Mesodermal cell (in vitro differentiated cells): ENCODE data around the gene AS3MT.
"Not testable (repeated sequence)": the region's sequence is repeated elsewhere in the genome, so short reads cannot be mapped to it uniquely, and the experiment has no call there.

Source experiments
- H3K27ac ChIP-seq: 2 replicates; pipeline ENCODE4 v1.7.0; 2013; ENCODE audit warnings: mild to moderate bottlenecking, low read depth, low read length, moderate library complexity; ENCODE audit not compliant: severe bottlenecking
- H3K36me3 ChIP-seq: 2 replicates; pipeline ENCODE4 v1.7.1; 2013; ENCODE audit warnings: mild to moderate bottlenecking, low read length, moderate library complexity; ENCODE audit not compliant: control insufficient read depth, insufficient read depth
- H3K4me1 ChIP-seq: one replicate; pipeline ENCODE4 v1.7.1; 2013; ENCODE audit warnings: mild to moderate bottlenecking, low read length; ENCODE audit not compliant: insufficient read depth, control insufficient read depth, poor library complexity, severe bottlenecking
- H3K4me3 ChIP-seq: 2 replicates; pipeline ENCODE4 v1.7.0; 2013; ENCODE audit warnings: low read length, control low read depth, mild to moderate bottlenecking; ENCODE audit not compliant: insufficient read depth, poor library complexity, severe bottlenecking; ENCODE audit errors: extremely low read depth
- H3K9me3 ChIP-seq: 2 replicates; pipeline ENCODE4 v1.7.1; 2013; ENCODE audit warnings: mild to moderate bottlenecking, low read length, moderate library complexity; ENCODE audit not compliant: control insufficient read depth
- WGBS, 2 experiments: methylation state at CpG; one replicate each; pipeline ENCODE4 v1.1.5; 2013; ENCODE audit warnings: missing lambda C conversion rate in 2 of 2; ENCODE audit not compliant: insufficient coverage in 2 of 2; 5-methylcytosine and 5-hydroxymethylcytosine counted together

The AS3MT gene

DNA sequence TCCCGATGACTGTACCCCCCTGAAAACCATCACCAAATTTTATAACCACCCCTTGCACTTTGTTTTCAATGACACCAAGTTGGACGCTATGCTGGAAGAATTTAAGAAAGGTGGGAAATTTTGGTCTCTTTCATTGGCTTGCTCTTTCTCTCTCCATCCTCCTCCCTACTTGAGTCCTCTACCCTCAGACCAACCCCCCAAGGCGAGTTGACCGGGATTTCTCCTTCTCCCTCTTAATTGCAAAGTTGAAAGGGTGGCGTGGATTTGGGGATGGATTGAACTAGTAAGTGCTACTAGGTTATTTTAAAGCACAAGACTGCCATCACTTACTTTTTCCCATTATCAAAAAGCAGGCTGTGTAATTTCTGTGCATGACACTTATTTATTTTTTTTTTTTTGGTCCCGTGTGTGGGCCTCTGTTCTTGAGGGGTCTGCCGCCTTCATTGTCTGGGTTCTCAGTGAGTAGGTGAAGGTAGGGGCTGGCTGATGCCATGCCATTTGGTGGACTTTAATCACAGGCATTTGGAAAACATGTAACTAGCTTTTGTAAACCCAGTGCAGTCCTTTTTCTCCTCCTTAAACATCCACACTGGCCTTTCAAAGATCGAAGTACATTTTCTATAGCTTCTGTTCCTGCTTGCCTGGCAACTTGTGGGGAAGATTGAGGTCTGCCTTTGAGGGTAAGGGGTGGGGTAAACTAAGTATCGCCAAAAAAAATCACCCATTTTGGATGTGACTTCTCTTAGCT lies 50.9 kb downstream of the AS3MT start:
- H3K27ac ChIP-seq: no peak overlapping the region
- H3K9me3 ChIP-seq: no peaks in the 10 kb centered on the region
- peak overlapping the region; percentile 86 for H3K4me3 ChIP-seq
- no peaks in the 10 kb centered on the region for H3K36me3 ChIP-seq
- 31% methylated on average over 2 of the region's 9 CpGs; no CpG with 5 or more reads in 1 of the 2 experiments for WGBS, 2 experiments
- peaks cover 3% of the 10 kb centered on the region for H3K4me1 ChIP-seq

- Histone ChIP-seq H3K36me3 (peaks cover 7% of the 10 kb centered on the region), H3K27ac (no peak overlapping the region), H3K9me3 (no peaks in the 10 kb centered on the region), H3K4me1 (peaks cover 3% of the 10 kb centered on the region), H3K4me3 (no peak overlapping the region)
These were observed 54.3 kb downstream of the AS3MT start for GRCh38 chr10:102923601-102924000.

GRCh38 chr10:102926842-102927241 lies 57.6 kb downstream of the AS3MT start:
- Histone ChIP-seq H3K9me3 (no peaks in the 10 kb centered on the region), H3K4me3 (no peak overlapping the region), H3K4me1 (no peaks in the 10 kb centered on the region), H3K27ac (no peak overlapping the region), H3K36me3 (peaks cover 7% of the 10 kb centered on the region)
- WGBS, 2 experiments: 82 to 100% methylated on average over 2 to 4 of the region's 6 CpGs

DNA sequence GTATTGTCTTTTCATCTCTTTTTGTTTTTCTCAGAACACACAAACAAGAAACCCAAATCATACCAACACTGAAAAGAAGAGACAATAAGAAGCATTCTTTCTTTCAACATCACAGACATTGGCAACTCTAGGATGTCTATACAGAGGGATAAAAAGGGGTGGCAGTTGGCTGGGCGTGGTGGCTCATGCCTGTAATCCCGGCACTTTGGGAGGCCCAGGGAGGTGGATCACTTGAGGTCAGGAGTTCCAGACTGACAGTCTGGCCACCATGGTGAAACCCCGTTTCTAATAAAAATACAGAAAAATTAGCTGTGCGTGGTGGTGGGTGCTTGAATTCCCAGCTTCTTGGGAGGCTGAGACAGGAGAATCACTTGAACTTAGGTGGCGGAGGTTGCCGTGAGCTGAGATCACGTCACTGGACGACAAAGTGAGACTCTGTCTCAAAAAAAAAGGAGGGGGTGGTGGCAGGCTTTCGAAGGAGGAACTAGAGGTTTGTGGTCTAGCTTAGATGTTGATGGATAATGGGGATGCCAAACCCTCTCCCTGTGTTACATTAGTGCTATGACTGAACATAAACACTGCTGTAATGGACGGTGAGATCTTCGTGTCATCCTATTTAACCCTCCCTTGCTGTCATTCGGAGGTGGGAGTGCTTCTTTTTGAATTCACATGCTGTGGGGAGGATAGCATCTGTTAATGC lies 58.2 kb downstream of the AS3MT start:
- 96 to 97% methylated on average over 9 to 11 of the region's 12 CpGs for WGBS, 2 experiments
- H3K9me3 ChIP-seq: no peaks in the 10 kb centered on the region
- no peak overlapping the region for H3K27ac ChIP-seq
- H3K4me1 ChIP-seq: no peaks in the 10 kb centered on the region
- H3K4me3 ChIP-seq: no peak overlapping the region
- peaks cover 7% of the 10 kb centered on the region for H3K36me3 ChIP-seq

GRCh38 chr10:102928442-102928841 lies 59.2 kb downstream of the AS3MT start:
- H3K4me1 ChIP-seq, H3K36me3 ChIP-seq, H3K9me3 ChIP-seq, H3K4me3 ChIP-seq, H3K27ac ChIP-seq: not testable (repeated sequence)
- WGBS, 2 experiments: 100% methylated on average over 1 of the region's 5 CpGs

- peaks cover 7% of the 10 kb centered on the region for H3K36me3 ChIP-seq
- 86% methylated on average over 1 of the region's 2 CpGs; no CpG with 5 or more reads in 1 of the 2 experiments for WGBS, 2 experiments
- H3K27ac ChIP-seq: no peak overlapping the region
- no peaks in the 10 kb centered on the region for H3K4me1 ChIP-seq
- no peak overlapping the region for H3K4me3 ChIP-seq
- H3K9me3 ChIP-seq: no peaks in the 10 kb centered on the region
These were observed 61.5 kb downstream of the AS3MT start for GRCh38 chr10:102930720-102931119.

DNA sequence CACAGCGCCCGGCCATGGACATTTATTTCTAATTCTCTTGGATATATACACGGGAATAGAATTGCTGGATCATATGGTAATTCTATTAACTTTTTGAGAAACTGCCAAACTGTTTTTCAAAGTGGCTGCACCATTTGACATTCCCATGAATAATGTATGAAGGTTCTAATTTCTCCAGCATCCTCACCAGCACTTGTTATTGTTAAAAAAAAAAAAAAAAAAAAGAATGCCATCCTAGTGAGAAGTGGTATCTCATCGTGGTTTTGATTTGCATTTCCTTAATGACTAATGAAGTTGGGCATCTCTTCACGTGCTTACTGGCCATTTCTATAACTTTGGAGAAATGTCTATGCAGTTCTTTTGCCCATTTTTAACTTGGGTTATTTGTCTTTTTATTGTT lies 62.4 kb downstream of the AS3MT start:
- H3K27ac ChIP-seq: no peak overlapping the region
- WGBS, 2 experiments: 89 to 100% methylated on average over 3 to 5 of the region's 5 CpGs
- H3K4me1 ChIP-seq: no peaks in the 10 kb centered on the region
- no peak overlapping the region for H3K4me3 ChIP-seq
- H3K36me3 ChIP-seq: peaks cover 7% of the 10 kb centered on the region
- no peaks in the 10 kb centered on the region for H3K9me3 ChIP-seq

DNA sequence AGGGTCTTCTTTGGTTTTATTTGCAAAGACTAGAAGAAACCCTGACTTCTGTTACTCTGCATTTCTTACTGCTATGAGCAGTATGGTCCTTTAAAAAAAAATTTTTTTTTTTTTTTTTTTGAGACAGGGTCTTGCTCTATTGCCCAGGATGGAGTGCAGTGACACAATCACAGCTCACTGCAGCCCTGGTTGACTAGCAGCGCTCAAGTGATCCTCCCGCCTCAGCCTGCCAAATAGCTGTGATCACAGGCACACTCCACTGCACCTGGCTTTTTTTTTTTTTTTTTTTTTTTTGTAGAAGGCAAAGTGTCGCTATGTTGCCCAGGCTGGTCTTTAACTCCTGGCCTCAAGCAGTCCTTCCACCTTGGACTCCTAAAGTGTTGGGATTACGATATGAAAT lies 66.2 kb downstream of the AS3MT start:
- Histone ChIP-seq H3K4me1 (no peaks in the 10 kb centered on the region), H3K4me3 (no peak overlapping the region), H3K36me3 (no peaks in the 10 kb centered on the region), H3K9me3 (no peaks in the 10 kb centered on the region), H3K27ac (no peak overlapping the region)
- WGBS, 2 experiments: 90 to 92% methylated on average over 1 to 2 of the region's 4 CpGs

- H3K36me3 ChIP-seq: no peaks in the 10 kb centered on the region
- H3K27ac ChIP-seq: no peak overlapping the region
- H3K4me1 ChIP-seq: no peaks in the 10 kb centered on the region
- 95% methylated on average over 3 of the region's 3 CpGs; no CpG with 5 or more reads in 1 of the 2 experiments for WGBS, 2 experiments
- no peak overlapping the region for H3K4me3 ChIP-seq
- no peaks in the 10 kb centered on the region for H3K9me3 ChIP-seq
These were observed 66.8 kb downstream of the AS3MT start for GRCh38 chr10:102935939-102936605.

DNA sequence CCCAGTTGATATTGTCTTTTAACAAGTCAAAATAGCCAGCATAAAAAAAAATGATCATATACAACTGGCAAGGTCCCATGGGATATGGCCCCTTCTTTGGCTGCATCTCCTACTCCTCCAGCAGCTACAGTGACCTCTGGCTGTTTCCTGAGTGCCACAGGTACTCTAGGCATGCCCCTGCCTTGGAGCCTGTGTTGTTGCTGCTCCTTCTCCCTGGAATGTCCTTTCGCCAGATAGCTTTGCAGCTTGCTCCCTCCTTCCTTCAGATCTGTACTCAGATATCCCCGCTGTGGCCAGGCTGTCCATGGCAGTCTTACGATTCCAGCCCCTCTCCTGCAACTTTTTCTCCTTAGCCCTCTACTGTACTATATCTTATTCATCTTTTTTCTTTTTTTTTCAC lies 72.1 kb downstream of the AS3MT start:
- no peaks in the 10 kb centered on the region for H3K36me3 ChIP-seq
- H3K4me3 ChIP-seq: no peak overlapping the region
- 93 to 97% methylated on average over 3 of the region's 3 CpGs for WGBS, 2 experiments
- no peak overlapping the region for H3K27ac ChIP-seq
- H3K4me1 ChIP-seq: peaks cover 9% of the 10 kb centered on the region
- H3K9me3 ChIP-seq: no peaks in the 10 kb centered on the region

DNA sequence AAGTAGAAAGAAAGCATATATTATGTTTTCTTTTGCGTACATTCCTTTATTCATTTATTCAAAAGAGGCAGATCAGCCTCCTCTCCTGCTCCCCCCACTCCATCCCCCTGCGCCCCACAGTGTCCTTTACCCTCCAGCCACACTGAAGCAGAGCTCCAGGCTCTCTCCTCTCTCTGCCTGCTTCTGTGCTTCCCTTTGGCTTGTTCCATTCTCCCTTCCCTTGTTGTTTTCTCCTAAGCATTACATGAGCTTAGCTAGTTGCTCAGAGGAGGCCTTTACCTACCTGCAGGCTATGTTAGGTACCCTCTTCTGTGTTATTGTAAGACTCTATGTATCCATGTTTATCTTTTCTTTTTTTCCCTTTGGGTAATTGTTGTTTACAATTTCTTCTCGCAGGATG lies 76.2 kb downstream of the AS3MT start:
- H3K4me3 ChIP-seq: no peak overlapping the region
- H3K27ac ChIP-seq: no peak overlapping the region
- 100% methylated on average over 2 of the region's 3 CpGs for whole genome bisulfite sequencing, 2 experiments
- H3K9me3 ChIP-seq: no peaks in the 10 kb centered on the region
- peaks cover 9% of the 10 kb centered on the region for H3K4me1 ChIP-seq
- no peaks in the 10 kb centered on the region for H3K36me3 ChIP-seq
